HG03520 (cell line): ENCODE measurements around the gene FBXO21.
"Not testable (repeated sequence)": the region's sequence is repeated elsewhere in the genome, so short reads cannot be mapped to it uniquely, and the experiment has no call there.

ENCODE experiments used
- ATAC-seq: cut with Tn5 transposase; IDR thresholded peaks from one replicate; pipeline ENCODE4 v1.9.1; 2021; ENCODE audit warnings: mild to moderate bottlenecking, moderate library complexity; ENCODE audit not compliant: unreplicated experiment

Gene FBXO21

GRCh38 chr12:117190210-117190781, at the start of gene FBXO21:
FBXO21 (minus strand) TSS chr12:117190470; CDS start chr12:117190456, 14 bp downstream.
- ATAC-seq, result peak; percentile 91

- ATAC-seq, result no peak
These were observed 46.3 kb upstream of the FBXO21 start for GRCh38 chr12:117236456-117237001.

GRCh38 chr12:117235261-117235660, 45.0 kb upstream of the FBXO21 start:
- no peak for ATAC-seq

- no peak for ATAC-seq
These were observed 44.2 kb upstream of the FBXO21 start for GRCh38 chr12:117234441-117234840.

GRCh38 chr12:117231750-117232149, 41.5 kb upstream of the FBXO21 start:
- no peak for ATAC-seq

GRCh38 chr12:117228239-117228638, 38.0 kb upstream of the FBXO21 start:
- ATAC-seq, result no peak

- ATAC-seq, result no peak
These were observed 36.9 kb upstream of the FBXO21 start for GRCh38 chr12:117227000-117227653.

- no peak for ATAC-seq
These were observed 36.2 kb upstream of the FBXO21 start for GRCh38 chr12:117226505-117226904.

- no peak for ATAC-seq
These were observed 34.9 kb upstream of the FBXO21 start for GRCh38 chr12:117225179-117225578.

GRCh38 chr12:117220947-117221346, 30.7 kb upstream of the FBXO21 start:
- ATAC-seq, result not testable (repeated sequence)

- ATAC-seq, result no peak
These were observed 27.9 kb upstream of the FBXO21 start for GRCh38 chr12:117218149-117218548.

- no peak for ATAC-seq
These were observed 26.4 kb upstream of the FBXO21 start for GRCh38 chr12:117216686-117217085.

- no peak for ATAC-seq
These were observed 24.5 kb upstream of the FBXO21 start for GRCh38 chr12:117214797-117215196.

GRCh38 chr12:117213295-117213808, 23.1 kb upstream of the FBXO21 start:
- ATAC-seq, result no peak

- no peak for ATAC-seq
These were observed 22.4 kb upstream of the FBXO21 start for GRCh38 chr12:117212563-117213190.

- no peak for ATAC-seq
These were observed 20.1 kb upstream of the FBXO21 start for GRCh38 chr12:117210266-117210918.

- ATAC-seq, result no peak
These were observed 19.4 kb upstream of the FBXO21 start for GRCh38 chr12:117209626-117210025.

- ATAC-seq, result no peak
These were observed 18.7 kb upstream of the FBXO21 start for GRCh38 chr12:117208811-117209455.

- no peak for ATAC-seq
These were observed 17.9 kb upstream of the FBXO21 start for GRCh38 chr12:117208206-117208605.

- ATAC-seq, result no peak
These were observed 17.4 kb upstream of the FBXO21 start for GRCh38 chr12:117207675-117208074.

- ATAC-seq, result no peak
These were observed 12.3 kb upstream of the FBXO21 start for GRCh38 chr12:117202556-117202955.
